ENCODE data around the gene BUB1.
"Not testable (repeated sequence)": the region's sequence is repeated elsewhere in the genome, so short reads cannot be mapped to it uniquely, and the experiment has no call there.

The BUB1 gene

GRCh38 chr2:110602139-110602538 is 75.7 kb downstream of the BUB1 start:
- DNase-seq (ENCODE audit: low read depth, low spot score) = not testable (repeated sequence)

GRCh38 chr2:110591973-110592372 is 85.9 kb downstream of the BUB1 start:
- DNase-seq (ENCODE audit: low read depth, low spot score) = not testable (repeated sequence)

DNA sequence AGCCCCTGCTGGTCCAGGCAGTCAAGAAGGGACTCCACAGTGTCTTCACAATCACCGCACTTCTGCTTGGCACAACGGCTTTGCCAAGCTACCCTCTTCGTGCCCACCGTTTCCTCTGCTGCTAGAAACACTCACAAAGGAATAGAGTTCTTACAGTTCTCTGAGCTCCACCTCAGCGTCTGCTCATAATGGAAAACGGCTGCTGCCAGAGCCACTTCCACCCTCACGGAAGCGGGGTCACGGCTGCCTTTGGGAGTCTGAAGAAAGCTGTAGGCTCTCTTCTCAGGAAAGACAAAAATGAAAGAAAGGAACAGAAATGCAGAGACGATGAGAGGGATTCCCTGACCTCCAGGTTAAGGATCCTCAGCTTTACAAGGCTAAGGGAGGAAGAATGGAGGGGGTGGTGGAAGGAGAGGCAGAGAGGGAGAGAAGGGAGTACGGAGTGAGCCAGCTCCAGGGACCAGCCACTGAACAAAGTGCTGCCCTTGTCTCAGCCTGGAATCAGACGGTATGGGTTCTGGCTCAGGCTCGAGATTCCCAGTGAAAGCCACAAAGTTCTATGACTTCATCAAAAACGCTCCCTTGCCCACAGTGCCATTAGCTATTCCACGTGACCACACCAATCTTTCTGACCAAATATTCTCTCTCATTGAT is 88.1 kb downstream of the BUB1 start:
- not testable (repeated sequence) for DNase-seq (ENCODE audit: low read depth, low spot score)

- not testable (repeated sequence) for DNase-seq (ENCODE audit: low read depth, low spot score)
Measured at GRCh38 chr2:110588520-110588919, 89.3 kb downstream of the BUB1 start.

Data from astrocyte of the hippocampus (primary cell).